SK-N-SH treated with all-trans-retinoic acid at 6 μM for 48 hours (cell line): Measurements from ENCODE around the gene RPS6KA2.

ENCODE experiments used
- ATAC-seq: fragments of 200-7000 bp; cut with Tn5 transposase; 3 replicates; pipeline ENCODE4 v1.9.1; 2020; ENCODE audit warnings: mild to moderate bottlenecking, moderate library complexity
- ARNTL ChIP-seq: fragments of 450-650 bp; formaldehyde crosslinking; IDR thresholded peaks from 2 replicates; pipeline ENCODE4 v1.5.0; 2020; ENCODE audit warnings: low read depth, mild to moderate bottlenecking, moderate library complexity, borderline replicate concordance
- BACH2 ChIP-seq: fragments of 250-450 bp; sonication (Bioruptor Pico); IDR thresholded peaks from 2 replicates; pipeline ENCODE4 v1.9.0; 2021; ENCODE audit warnings: mild to moderate bottlenecking, borderline replicate concordance
- CREB5 ChIP-seq: fragments of 250-450 bp; sonication (Bioruptor Pico); IDR thresholded peaks from 2 replicates; pipeline ENCODE4 v1.5.1; 2020; ENCODE audit warnings: low read depth, mild to moderate bottlenecking, moderate library complexity
- CSDC2 ChIP-seq: fragments of 250-450 bp; sonication (Bioruptor Pico); IDR thresholded peaks from 2 replicates; pipeline ENCODE4 v1.5.0; 2020; ENCODE audit warnings: mild to moderate bottlenecking, moderate library complexity
- ISL1 ChIP-seq: fragments of 250-450 bp; sonication (Bioruptor Pico); IDR thresholded peaks from 2 replicates; pipeline ENCODE4 v2.1.2; 2022; ENCODE audit warnings: mild to moderate bottlenecking, moderate library complexity
- OSR1 ChIP-seq: fragments of 250-450 bp; sonication (Bioruptor Pico); IDR thresholded peaks from 2 replicates; pipeline ENCODE4 v1.8.0; 2022; ENCODE audit warnings: moderate library complexity, mild to moderate bottlenecking, inconsistent platforms
- PATZ1 ChIP-seq: fragments of 250-450 bp; sonication (Bioruptor Pico); IDR thresholded peaks from 2 replicates; pipeline ENCODE4 v1.8.0; 2020; ENCODE audit warnings: mild to moderate bottlenecking, moderate library complexity, borderline replicate concordance
- POU6F1 ChIP-seq: fragments of 250-450 bp; sonication (Bioruptor Pico); IDR thresholded peaks from 2 replicates; pipeline ENCODE4 v1.8.0; 2021; ENCODE audit warnings: low read depth, mild to moderate bottlenecking, moderate library complexity, borderline replicate concordance
- PPARA ChIP-seq: fragments of 250-450 bp; sonication (Bioruptor Pico); IDR thresholded peaks from 2 replicates; pipeline ENCODE4 v1.5.0; 2020; ENCODE audit warnings: mild to moderate bottlenecking, borderline replicate concordance
- RARB ChIP-seq: fragments of 250-450 bp; sonication (Bioruptor Pico); IDR thresholded peaks from 2 replicates; pipeline ENCODE4 v1.8.0; 2021; ENCODE audit warnings: mild to moderate bottlenecking, moderate library complexity
- TOX ChIP-seq: fragments of 250-450 bp; sonication (Bioruptor Pico); IDR thresholded peaks from 2 replicates; pipeline ENCODE4 v1.8.0; 2021; ENCODE audit warnings: mild to moderate bottlenecking, moderate library complexity, borderline replicate concordance
- TSHZ2 ChIP-seq: fragments of 250-450 bp; sonication (Bioruptor Pico); IDR thresholded peaks from 2 replicates; pipeline ENCODE4 v1.5.0; 2020; ENCODE audit warnings: mild to moderate bottlenecking, moderate library complexity
- ZC3H10 ChIP-seq: fragments of 250-450 bp; sonication (Bioruptor Pico); IDR thresholded peaks from 2 replicates; pipeline ENCODE4 v1.5.1; 2021; ENCODE audit warnings: mild to moderate bottlenecking, moderate library complexity
- ZFP3 ChIP-seq: fragments of 250-450 bp; sonication (Bioruptor Pico); IDR thresholded peaks from 2 replicates; pipeline ENCODE4 v1.5.0; 2020; ENCODE audit warnings: mild to moderate bottlenecking, moderate library complexity
- ZFP30 ChIP-seq: fragments of 450-650 bp; formaldehyde crosslinking; IDR thresholded peaks from 2 replicates; pipeline ENCODE4 v1.5.0; 2022; ENCODE audit warnings: mild to moderate bottlenecking, moderate library complexity
- ZNF565 ChIP-seq: fragments of 450-650 bp; formaldehyde crosslinking; conservative IDR thresholded peaks from 2 replicates; pipeline ENCODE4 v1.5.0; 2020; ENCODE audit warnings: low read depth, mild to moderate bottlenecking, moderate library complexity
- ZNF70 ChIP-seq: fragments of 450-650 bp; formaldehyde crosslinking; IDR thresholded peaks from 2 replicates; pipeline ENCODE4 v1.5.0; 2020; ENCODE audit warnings: mild to moderate bottlenecking, moderate library complexity
- ZNF8 ChIP-seq: fragments of 450-650 bp; formaldehyde crosslinking; IDR thresholded peaks from 2 replicates; pipeline ENCODE4 v1.5.0; 2020; ENCODE audit warnings: mild to moderate bottlenecking, moderate library complexity
- TF ChIP-seq, protein P1 (sequence below): fragments of 250-450 bp; sonication (Bioruptor Pico); IDR thresholded peaks from 2 replicates; pipeline ENCODE4 v1.5.1; 2021; ENCODE audit warnings: mild to moderate bottlenecking, moderate library complexity

Gene RPS6KA2

GRCh38 chr6:166507380-166507779 is 119.7 kb downstream of the RPS6KA2 start:
- TF ChIP-seq CREB5 (CRISPR knock-in tag) (no peak), CSDC2 (no peak), ZFP30 (no peak), ISL1 (no peak), TOX (CRISPR knock-in tag) (no peak), ZFP3 (no peak), POU6F1 (no peak), RARB (CRISPR knock-in tag) (no peak), ARNTL (CRISPR knock-in tag) (no peak), BACH2 (no peak), ZNF8 (no peak), PPARA (no peak), PATZ1 (CRISPR knock-in tag) (no peak), ZNF70 (no peak), OSR1 (CRISPR knock-in tag) (no peak)
- TF ChIP-seq, protein P1, sequence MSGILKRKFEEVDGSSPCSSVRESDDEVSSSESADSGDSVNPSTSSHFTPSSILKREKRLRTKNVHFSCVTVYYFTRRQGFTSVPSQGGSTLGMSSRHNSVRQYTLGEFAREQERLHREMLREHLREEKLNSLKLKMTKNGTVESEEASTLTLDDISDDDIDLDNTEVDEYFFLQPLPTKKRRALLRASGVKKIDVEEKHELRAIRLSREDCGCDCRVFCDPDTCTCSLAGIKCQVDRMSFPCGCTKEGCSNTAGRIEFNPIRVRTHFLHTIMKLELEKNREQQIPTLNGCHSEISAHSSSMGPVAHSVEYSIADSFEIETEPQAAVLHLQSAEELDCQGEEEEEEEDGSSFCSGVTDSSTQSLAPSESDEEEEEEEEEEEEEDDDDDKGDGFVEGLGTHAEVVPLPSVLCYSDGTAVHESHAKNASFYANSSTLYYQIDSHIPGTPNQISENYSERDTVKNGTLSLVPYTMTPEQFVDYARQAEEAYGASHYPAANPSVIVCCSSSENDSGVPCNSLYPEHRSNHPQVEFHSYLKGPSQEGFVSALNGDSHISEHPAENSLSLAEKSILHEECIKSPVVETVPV (CRISPR knock-in tag) = no peak
- ATAC-seq = no peak

DNA sequence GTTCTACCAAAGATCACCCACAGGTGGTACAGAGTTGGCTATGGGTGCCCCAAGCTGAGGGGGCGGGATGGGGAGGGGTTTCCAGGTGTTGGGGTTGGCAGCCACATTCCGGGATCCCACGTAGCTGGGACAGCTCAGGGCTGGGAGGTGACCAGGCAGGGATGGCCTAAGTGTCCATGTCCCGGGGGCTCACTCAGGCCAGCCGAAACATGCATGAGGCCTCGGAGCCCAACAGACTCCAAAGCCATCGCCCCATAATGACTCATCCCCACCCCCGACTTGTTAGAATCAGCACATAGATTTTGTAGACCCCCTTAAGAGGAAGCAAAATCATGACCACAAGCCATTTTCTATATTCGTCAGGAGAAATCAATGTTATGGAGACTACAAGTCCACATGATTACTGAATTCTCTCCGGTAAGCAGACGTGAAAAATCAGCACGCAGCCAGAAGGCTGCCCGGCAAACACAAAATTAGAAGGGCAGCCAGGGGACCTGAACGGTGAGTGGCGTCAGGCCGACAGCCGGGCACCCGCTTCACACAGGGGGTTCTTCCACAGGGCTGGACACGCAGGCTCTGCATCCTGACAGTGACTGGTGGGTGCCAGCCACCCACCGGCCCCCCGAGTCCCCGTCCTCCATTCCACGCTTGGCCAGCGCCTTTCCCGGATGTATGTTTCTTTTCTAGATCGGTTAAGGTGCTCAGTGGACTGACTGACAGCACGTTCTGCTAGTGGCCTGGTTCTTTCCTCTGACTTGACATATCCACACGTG is 121.7 kb downstream of the RPS6KA2 start:
- TF ChIP-seq RARB (CRISPR knock-in tag) (no peak), OSR1 (CRISPR knock-in tag) (no peak), ZC3H10 (CRISPR knock-in tag) (no peak), TSHZ2 (CRISPR knock-in tag) (no peak), ZNF565 (CRISPR knock-in tag) (no peak), ZNF70 (no peak), CREB5 (CRISPR knock-in tag) (no peak)
- TF ChIP-seq, protein P1 (CRISPR knock-in tag) = no peak
- ATAC-seq = no peak
